GM12878 (cell line): ENCODE measurements around the gene QPCT. TPM values are rescaled to one million over a fixed set of nuclear protein-coding genes. Genes with fewer than 3 reads are reported as not detected.

Experiments used
- CEBPZ ChIP-seq: fragments of 150-350 bp; IDR thresholded peaks from 2 replicates; pipeline ENCODE4 v1.6.1; 2016; ENCODE audit warnings: low read depth, low read length
- CUX1 ChIP-seq: IDR thresholded peaks from 2 replicates; pipeline ENCODE4 v1.6.1; 2012; ENCODE audit warnings: improper control_type of control experiment, low read depth, low read length; ENCODE audit not compliant: insufficient replicate concordance
- HDGF ChIP-seq: fragments of 450-650 bp; IDR thresholded peaks from 2 replicates; pipeline ENCODE4 v1.6.1; 2016; ENCODE audit warnings: antibody characterized with exemption
- IKZF2 ChIP-seq, 2 experiments: fragments of 450-650 bp; IDR thresholded peaks; 2 replicates each; pipeline ENCODE4 v1.6.1; 2017; ENCODE audit warnings: mild to moderate bottlenecking in 2 of 2, moderate library complexity in 2 of 2
- KDM1A ChIP-seq: fragments of 200-600 bp; sonication (generic); IDR thresholded peaks from 2 replicates; pipeline ENCODE4 v1.6.1; 2016; ENCODE audit warnings: borderline replicate concordance
- KLF5 ChIP-seq: fragments of 450-650 bp; IDR thresholded peaks from 2 replicates; pipeline ENCODE4 v1.6.1; 2014; ENCODE audit warnings: mild to moderate bottlenecking; ENCODE audit not compliant: partially characterized antibody
- NR2C2 ChIP-seq: IDR thresholded peaks from 2 replicates; pipeline ENCODE4 v1.6.1; 2011; ENCODE audit warnings: borderline replicate concordance, low read depth; ENCODE audit not compliant: control insufficient read depth, insufficient read length
- NR2F1 ChIP-seq: fragments of 450-650 bp; conservative IDR thresholded peaks from 2 replicates; pipeline ENCODE4 v1.6.1; 2017; ENCODE audit warnings: mild to moderate bottlenecking
- PAX5 ChIP-seq: IDR thresholded peaks from 2 replicates; pipeline ENCODE4 v1.6.1; 2011; ENCODE audit warnings: low read depth, low read length, borderline replicate concordance
- RUNX3 ChIP-seq: IDR thresholded peaks from 2 replicates; pipeline ENCODE4 v1.6.1; 2012; ENCODE audit warnings: low read length, inconsistent platforms
- SMAD1 ChIP-seq: fragments of 450-650 bp; IDR thresholded peaks from 2 replicates; pipeline ENCODE4 v1.6.1; 2018; ENCODE audit warnings: mild to moderate bottlenecking, low read depth; ENCODE audit not compliant: partially characterized antibody
- SMC3 ChIP-seq: IDR thresholded peaks from 2 replicates; pipeline ENCODE4 v1.6.1; 2011; ENCODE audit warnings: low read length, improper control_type of control experiment, borderline replicate concordance
- SRF ChIP-seq, 2 experiments: IDR thresholded peaks; 2 replicates each; pipeline ENCODE4 v1.6.1; 2011; ENCODE audit warnings: low read depth in 2 of 2, low read length in 2 of 2, mild to moderate bottlenecking in 1 of 2, moderate library complexity in 1 of 2
- polyA plus RNA-seq, 11 experiments: library from polyadenylated mRNA; depleted of rRNA in 4 of 11; unstranded in 6 of 11; stranded (reverse) in 5 of 11; fragments of >200 nt; fragmentation: Nextera tagmentation in 4 of 11; fragmentation: Illumina TruSeq in 1 of 11; extraction: Ambion mirVana in 4 of 11; extraction: Trizol in 1 of 11; gene quantifications; 1 replicate in 1 of 11; 2 replicates in 10 of 11; pipeline versions ENCODE4 v1.2.1 to v1.2.3, GENCODE V29; 2011 to 2016; ENCODE audit warnings: inconsistent platforms in 2 of 11, missing spikeins in 2 of 11, low read depth in 1 of 11
- total RNA-seq, 4 experiments: library from RNA; depleted of rRNA in 3 of 4; stranded (reverse); fragments of >200 nt in 3 of 4; fragmentation: Illumina TruSeq in 1 of 4; extraction: Trizol in 1 of 4; gene quantifications; 2 replicates each; pipeline versions ENCODE4 v1.2.1 to v1.2.3, GENCODE V29; 2013 to 2021
- TF ChIP-seq, protein P1 (sequence below): fragments of 450-650 bp; IDR thresholded peaks from 2 replicates; pipeline ENCODE4 v1.6.1; 2014; ENCODE audit warnings: mild to moderate bottlenecking
- TF ChIP-seq, protein P2 (sequence below): IDR thresholded peaks from 2 replicates; pipeline ENCODE4 v1.6.1; 2012; ENCODE audit warnings: low read depth, low read length, improper control_type of control experiment
- TF ChIP-seq, protein P3 (sequence below): fragments of 450-650 bp; conservative IDR thresholded peaks from 2 replicates; pipeline ENCODE4 v1.6.1; 2017; ENCODE audit warnings: mild to moderate bottlenecking, moderate library complexity
- TF ChIP-seq, protein P4 (sequence below): IDR thresholded peaks from 2 replicates; pipeline ENCODE4 v1.6.1; 2011; ENCODE audit warnings: borderline replicate concordance, low read depth, mild to moderate bottlenecking, moderate library complexity, mixed read lengths, low read length; ENCODE audit not compliant: insufficient read depth; ENCODE audit errors: extremely low read length

QPCT gene
- total and polyA plus RNA-seq, 10 of the 15 experiments (the other 5 are each of a cell fraction or from before 2014, with no cell fraction given): 0.14 to 0.86 (median 0.18) TPM; not detected in 1

GRCh38 chr2:37377187-37377532 is 32.7 kb downstream of the QPCT start (continued):
- peak; percentile 88 for TF ChIP-seq RUNX3
- no peak for TF ChIP-seq KDM1A
- peak; percentile 70 for TF ChIP-seq PAX5
- TF ChIP-seq, protein P1, sequence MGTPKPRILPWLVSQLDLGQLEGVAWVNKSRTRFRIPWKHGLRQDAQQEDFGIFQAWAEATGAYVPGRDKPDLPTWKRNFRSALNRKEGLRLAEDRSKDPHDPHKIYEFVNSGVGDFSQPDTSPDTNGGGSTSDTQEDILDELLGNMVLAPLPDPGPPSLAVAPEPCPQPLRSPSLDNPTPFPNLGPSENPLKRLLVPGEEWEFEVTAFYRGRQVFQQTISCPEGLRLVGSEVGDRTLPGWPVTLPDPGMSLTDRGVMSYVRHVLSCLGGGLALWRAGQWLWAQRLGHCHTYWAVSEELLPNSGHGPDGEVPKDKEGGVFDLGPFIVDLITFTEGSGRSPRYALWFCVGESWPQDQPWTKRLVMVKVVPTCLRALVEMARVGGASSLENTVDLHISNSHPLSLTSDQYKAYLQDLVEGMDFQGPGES: no peak
- TF ChIP-seq HDGF: no peak
- no peak for TF ChIP-seq NR2C2
- TF ChIP-seq, protein P2, sequence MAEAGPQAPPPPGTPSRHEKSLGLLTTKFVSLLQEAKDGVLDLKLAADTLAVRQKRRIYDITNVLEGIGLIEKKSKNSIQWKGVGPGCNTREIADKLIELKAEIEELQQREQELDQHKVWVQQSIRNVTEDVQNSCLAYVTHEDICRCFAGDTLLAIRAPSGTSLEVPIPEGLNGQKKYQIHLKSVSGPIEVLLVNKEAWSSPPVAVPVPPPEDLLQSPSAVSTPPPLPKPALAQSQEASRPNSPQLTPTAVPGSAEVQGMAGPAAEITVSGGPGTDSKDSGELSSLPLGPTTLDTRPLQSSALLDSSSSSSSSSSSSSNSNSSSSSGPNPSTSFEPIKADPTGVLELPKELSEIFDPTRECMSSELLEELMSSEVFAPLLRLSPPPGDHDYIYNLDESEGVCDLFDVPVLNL: no peak
- TF ChIP-seq, protein P3, sequence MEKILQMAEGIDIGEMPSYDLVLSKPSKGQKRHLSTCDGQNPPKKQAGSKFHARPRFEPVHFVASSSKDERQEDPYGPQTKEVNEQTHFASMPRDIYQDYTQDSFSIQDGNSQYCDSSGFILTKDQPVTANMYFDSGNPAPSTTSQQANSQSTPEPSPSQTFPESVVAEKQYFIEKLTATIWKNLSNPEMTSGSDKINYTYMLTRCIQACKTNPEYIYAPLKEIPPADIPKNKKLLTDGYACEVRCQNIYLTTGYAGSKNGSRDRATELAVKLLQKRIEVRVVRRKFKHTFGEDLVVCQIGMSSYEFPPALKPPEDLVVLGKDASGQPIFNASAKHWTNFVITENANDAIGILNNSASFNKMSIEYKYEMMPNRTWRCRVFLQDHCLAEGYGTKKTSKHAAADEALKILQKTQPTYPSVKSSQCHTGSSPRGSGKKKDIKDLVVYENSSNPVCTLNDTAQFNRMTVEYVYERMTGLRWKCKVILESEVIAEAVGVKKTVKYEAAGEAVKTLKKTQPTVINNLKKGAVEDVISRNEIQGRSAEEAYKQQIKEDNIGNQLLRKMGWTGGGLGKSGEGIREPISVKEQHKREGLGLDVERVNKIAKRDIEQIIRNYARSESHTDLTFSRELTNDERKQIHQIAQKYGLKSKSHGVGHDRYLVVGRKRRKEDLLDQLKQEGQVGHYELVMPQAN: no peak
- peak; percentile 3 to 55 for TF ChIP-seq IKZF2 (IDR thresholded peaks at IDR 0.05)
- TF ChIP-seq SMAD1: no peak
- peak; percentile 30 for TF ChIP-seq NR2F1
- TF ChIP-seq SMC3: peak; percentile 13; the same call in 1 of the 2 replicates
- TF ChIP-seq CUX1: no peak
- TF ChIP-seq, protein P4, sequence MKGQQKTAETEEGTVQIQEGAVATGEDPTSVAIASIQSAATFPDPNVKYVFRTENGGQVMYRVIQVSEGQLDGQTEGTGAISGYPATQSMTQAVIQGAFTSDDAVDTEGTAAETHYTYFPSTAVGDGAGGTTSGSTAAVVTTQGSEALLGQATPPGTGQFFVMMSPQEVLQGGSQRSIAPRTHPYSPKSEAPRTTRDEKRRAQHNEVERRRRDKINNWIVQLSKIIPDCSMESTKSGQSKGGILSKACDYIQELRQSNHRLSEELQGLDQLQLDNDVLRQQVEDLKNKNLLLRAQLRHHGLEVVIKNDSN: no peak
- no peak for TF ChIP-seq KLF5
- no peak for TF ChIP-seq SRF (IDR thresholded peaks at IDR 0.05; ENCODE audit: low read depth in 2 of 2, low read length in 2 of 2)
- TF ChIP-seq CEBPZ: no peak
